Measurements from ENCODE around the gene STARD6.

STARD6 gene

GRCh38 chr18:54392543-54393023 is 34.9 kb upstream of the STARD6 start:
- Histone ChIP-seq H3K27me3 (ENCODE audit: control insufficient read depth, insufficient read depth, low read length) (no peaks in the 10 kb centered on the region), H3K36me3 (ENCODE audit: control insufficient read depth, insufficient read depth, low read length) (no peaks in the 10 kb centered on the region), H3K9me3 (ENCODE audit: control insufficient read depth, low read length) (no peaks in the 10 kb centered on the region), H3K4me2 (ENCODE audit: low read length) (no peak overlapping the region), H3K9ac (no peak overlapping the region), H2AFZ (peak overlapping the region; percentile 9), H3K4me3 (ENCODE audit: low read depth, low read length) (no peak overlapping the region), H3K27ac (no peak overlapping the region), H3K79me2 (no peaks in the 10 kb centered on the region), H3K4me1 (no peaks in the 10 kb centered on the region)
- TF ChIP-seq CTCF (IDR thresholded peaks at IDR 0.05) = peak; percentile 63

GRCh38 chr18:54390838-54391237 is 33.2 kb upstream of the STARD6 start:
- H3K9me3 ChIP-seq (ENCODE audit: control insufficient read depth, low read length) = no peaks in the 10 kb centered on the region
- no peaks in the 10 kb centered on the region for H3K79me2 ChIP-seq
- H3K9ac ChIP-seq = no peak overlapping the region
- H2AFZ ChIP-seq = no peak overlapping the region
- H3K27ac ChIP-seq = no peak overlapping the region
- no peak overlapping the region for H3K4me3 ChIP-seq (ENCODE audit: low read depth, low read length)
- no peak overlapping the region for H3K4me2 ChIP-seq (ENCODE audit: low read length)
- no peak for TF ChIP-seq CTCF (IDR thresholded peaks at IDR 0.05)
- H3K36me3 ChIP-seq (ENCODE audit: control insufficient read depth, insufficient read depth, low read length) = no peaks in the 10 kb centered on the region
- H3K4me1 ChIP-seq = no peaks in the 10 kb centered on the region
- H3K27me3 ChIP-seq (ENCODE audit: control insufficient read depth, insufficient read depth, low read length) = no peaks in the 10 kb centered on the region

GRCh38 chr18:54389143-54389505 is 31.5 kb upstream of the STARD6 start:
- no peak for TF ChIP-seq CTCF (IDR thresholded peaks at IDR 0.05)
- no peak overlapping the region for H3K4me3 ChIP-seq (ENCODE audit: low read depth, low read length)
- H3K9me3 ChIP-seq (ENCODE audit: control insufficient read depth, low read length) = no peaks in the 10 kb centered on the region

GRCh38 chr18:54388203-54389142 is 30.8 kb upstream of the STARD6 start:
- Histone ChIP-seq H3K27me3 (ENCODE audit: control insufficient read depth, insufficient read depth, low read length) (no peaks in the 10 kb centered on the region), H2AFZ (no peak overlapping the region), H3K36me3 (ENCODE audit: control insufficient read depth, insufficient read depth, low read length) (no peaks in the 10 kb centered on the region), H3K9ac (no peak overlapping the region), H3K79me2 (no peaks in the 10 kb centered on the region), H3K27ac (no peak overlapping the region), H3K4me3 (ENCODE audit: low read depth, low read length) (no peak overlapping the region), H3K9me3 (ENCODE audit: control insufficient read depth, low read length) (no peaks in the 10 kb centered on the region), H3K4me2 (ENCODE audit: low read length) (no peak overlapping the region), H3K4me1 (no peaks in the 10 kb centered on the region)
- no peak for TF ChIP-seq CTCF (IDR thresholded peaks at IDR 0.05)

More at GRCh38 chr18:54389143-54389505, 31.5 kb upstream of the STARD6 start:
- Histone ChIP-seq H3K27ac (no peak overlapping the region), H3K79me2 (no peaks in the 10 kb centered on the region), H3K36me3 (ENCODE audit: control insufficient read depth, insufficient read depth, low read length) (no peaks in the 10 kb centered on the region), H3K9ac (no peak overlapping the region), H2AFZ (no peak overlapping the region), H3K27me3 (ENCODE audit: control insufficient read depth, insufficient read depth, low read length) (no peaks in the 10 kb centered on the region), H3K4me2 (ENCODE audit: low read length) (no peak overlapping the region), H3K4me1 (no peaks in the 10 kb centered on the region)

Data from parathyroid adenoma (tissue), 2 donors.